SK-N-SH treated with all-trans-retinoic acid at 6 μM for 48 hours (cell line): ENCODE results near the gene R3HDM4.

ENCODE experiments used
- BACH2 ChIP-seq: fragments of 250-450 bp; sonication (Bioruptor Pico); IDR thresholded peaks from 2 replicates; pipeline ENCODE4 v1.9.0; 2021; ENCODE audit warnings: mild to moderate bottlenecking, borderline replicate concordance
- CREB5 ChIP-seq: fragments of 250-450 bp; sonication (Bioruptor Pico); IDR thresholded peaks from 2 replicates; pipeline ENCODE4 v1.5.1; 2020; ENCODE audit warnings: low read depth, mild to moderate bottlenecking, moderate library complexity
- CSDC2 ChIP-seq: fragments of 250-450 bp; sonication (Bioruptor Pico); IDR thresholded peaks from 2 replicates; pipeline ENCODE4 v1.5.0; 2020; ENCODE audit warnings: mild to moderate bottlenecking, moderate library complexity
- GLIS3 ChIP-seq: fragments of 250-450 bp; sonication (Bioruptor Pico); IDR thresholded peaks from 2 replicates; pipeline ENCODE4 v1.5.0; 2020; ENCODE audit warnings: mild to moderate bottlenecking, moderate library complexity
- PATZ1 ChIP-seq: fragments of 250-450 bp; sonication (Bioruptor Pico); IDR thresholded peaks from 2 replicates; pipeline ENCODE4 v1.8.0; 2020; ENCODE audit warnings: mild to moderate bottlenecking, moderate library complexity, borderline replicate concordance
- POU6F1 ChIP-seq: fragments of 250-450 bp; sonication (Bioruptor Pico); IDR thresholded peaks from 2 replicates; pipeline ENCODE4 v1.8.0; 2021; ENCODE audit warnings: low read depth, mild to moderate bottlenecking, moderate library complexity, borderline replicate concordance
- TSHZ2 ChIP-seq: fragments of 250-450 bp; sonication (Bioruptor Pico); IDR thresholded peaks from 2 replicates; pipeline ENCODE4 v1.5.0; 2020; ENCODE audit warnings: mild to moderate bottlenecking, moderate library complexity
- ZFP3 ChIP-seq: fragments of 250-450 bp; sonication (Bioruptor Pico); IDR thresholded peaks from 2 replicates; pipeline ENCODE4 v1.5.0; 2020; ENCODE audit warnings: mild to moderate bottlenecking, moderate library complexity
- ZFP30 ChIP-seq: fragments of 450-650 bp; formaldehyde crosslinking; IDR thresholded peaks from 2 replicates; pipeline ENCODE4 v1.5.0; 2022; ENCODE audit warnings: mild to moderate bottlenecking, moderate library complexity
- ZNF565 ChIP-seq: fragments of 450-650 bp; formaldehyde crosslinking; conservative IDR thresholded peaks from 2 replicates; pipeline ENCODE4 v1.5.0; 2020; ENCODE audit warnings: low read depth, mild to moderate bottlenecking, moderate library complexity

GRCh38 chr19:868458-869244 is 44.4 kb downstream of the R3HDM4 start:
- TF ChIP-seq ZFP3 (CRISPR knock-in tag) (no peak), CREB5 (no peak), ZFP30 (CRISPR knock-in tag) (no peak), PATZ1 (CRISPR knock-in tag) (no peak), CSDC2 (no peak), ZNF565 (CRISPR knock-in tag) (no peak), BACH2 (CRISPR knock-in tag) (no peak), POU6F1 (CRISPR knock-in tag) (no peak), GLIS3 (no peak), TSHZ2 (CRISPR knock-in tag) (no peak)
